ENCODE measurements around the gene EPB41. TPM values are rescaled to one million over a fixed set of nuclear protein-coding genes. Genes with fewer than 3 reads are reported as not detected.
A peak's percentile ranks its signal among the peaks of the same experiment; 100 is the strongest.
"Not testable (repeated sequence)": the region's sequence is repeated elsewhere in the genome, so short reads cannot be mapped to it uniquely, and the experiment has no call there.

The EPB41 gene
- total RNA-seq: 49.3 TPM

DNA sequence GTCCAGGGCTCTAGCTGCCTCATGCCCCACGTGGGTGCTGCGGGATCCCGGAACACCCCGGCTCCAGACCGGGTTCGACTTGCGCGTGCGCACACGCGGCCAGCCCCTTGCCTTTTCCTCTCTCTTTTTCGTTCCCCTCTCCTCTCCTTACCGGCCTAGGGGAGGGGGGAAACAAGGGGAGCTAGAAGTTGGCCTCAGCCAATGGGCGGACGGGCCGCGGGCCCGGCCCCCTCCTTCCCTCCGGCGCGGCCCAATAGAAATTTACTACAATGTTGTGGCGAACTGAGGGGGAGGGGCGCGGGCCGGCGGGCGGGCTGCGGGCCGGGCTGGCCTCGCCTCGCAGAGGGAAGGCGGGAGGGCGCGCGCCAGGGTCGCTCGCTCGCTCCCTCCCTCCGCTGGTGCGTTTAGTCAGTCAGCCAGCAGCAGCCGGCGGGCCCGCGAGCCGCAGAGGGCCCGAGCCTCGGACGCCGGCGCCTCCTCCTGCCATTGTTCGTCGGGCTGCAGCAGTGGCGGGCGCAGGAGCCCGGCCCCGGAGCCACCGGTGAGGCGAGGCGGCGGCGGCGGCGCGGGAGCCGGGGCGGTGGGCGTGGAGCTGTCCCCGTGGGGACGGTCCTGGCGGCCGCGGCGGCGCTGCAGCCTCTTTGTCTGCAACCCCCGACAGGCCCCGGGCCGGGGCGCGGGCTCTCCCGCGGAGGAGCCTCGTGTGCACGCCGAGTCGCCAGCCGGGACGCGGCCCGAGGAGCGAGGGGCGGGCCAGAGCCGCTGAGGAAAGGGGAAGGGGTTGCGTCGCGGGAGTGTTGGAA, at the start of gene EPB41:
EPB41 (plus strand) TSS at position 342 of the 803 bp plus-strand sequence. CDS start 72,869 bp downstream, outside the sequence.
- ATAC-seq: peak; percentile 99
- intact Hi-C loops (cut with DNase I): no loop called here
- DNase-seq (ENCODE audit: low spot score): peak; percentile 94

DNA sequence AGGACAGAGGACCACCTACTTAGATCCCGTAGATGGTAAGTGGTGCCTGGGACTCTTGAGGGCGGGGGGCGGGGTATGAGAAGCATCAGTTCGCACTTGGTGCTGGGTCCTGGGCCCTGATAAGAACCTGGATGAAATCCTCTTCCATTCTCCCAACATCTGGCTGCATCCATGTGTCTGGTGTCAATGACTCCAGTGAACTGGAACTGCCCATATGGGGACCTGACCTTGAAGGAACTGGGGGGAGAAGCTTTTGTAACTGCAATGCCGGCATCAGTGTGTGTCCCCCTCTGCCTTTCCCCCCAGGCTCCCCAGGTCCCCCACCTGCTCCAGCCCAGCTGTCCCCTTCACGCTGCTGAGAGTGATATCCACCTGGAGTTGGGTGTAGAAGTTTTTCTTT, 49.7 kb upstream of the EPB41 start:
- ATAC-seq: no peak

DNA sequence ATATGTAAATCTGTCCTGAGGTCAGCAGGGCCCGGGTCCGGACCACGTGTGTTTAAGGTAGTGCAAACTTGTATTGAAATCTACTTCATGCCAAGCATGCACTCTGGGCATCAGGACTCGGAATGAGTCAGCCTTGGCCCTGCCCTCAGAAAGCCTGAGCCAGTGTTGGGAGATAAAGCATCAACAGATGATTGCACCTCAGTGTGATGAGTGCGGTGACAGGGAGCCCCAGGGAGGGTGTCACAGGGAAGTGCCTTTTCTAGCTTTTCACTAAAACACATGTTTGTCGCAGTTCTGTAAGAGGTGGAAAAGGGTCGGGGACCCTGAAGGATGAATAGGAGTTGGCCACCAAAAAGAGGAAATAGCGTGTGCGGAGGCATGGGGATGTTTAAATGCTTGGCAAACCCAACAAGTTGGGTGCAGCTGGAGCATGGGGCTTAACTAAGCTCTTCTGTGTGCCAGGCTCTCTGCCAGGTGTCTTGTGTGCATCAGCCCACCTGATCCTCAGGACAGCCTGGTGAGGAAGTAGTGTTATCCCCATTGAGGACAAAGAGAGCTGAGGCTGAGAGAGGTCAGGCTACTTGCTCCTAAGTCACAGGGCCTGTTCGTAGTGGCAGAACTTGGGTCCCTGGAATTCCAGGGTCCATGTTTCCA, 48.2 kb upstream of the EPB41 start:
- intact Hi-C loops (cut with DNase I): loop anchor here (10.0 kb wide), 1 partner anchor 61 kb away; no protein-coding TSS in a partner anchor
- DNase-seq (ENCODE audit: low spot score) (no peak), ATAC-seq (no peak)

More for the DNA sequence above, 49.7 kb upstream of the EPB41 start:
- intact Hi-C loops (cut with DNase I): loop anchor here (10.0 kb wide), 1 partner anchor 60 kb away; no protein-coding TSS in a partner anchor
- no peak for DNase-seq (ENCODE audit: low spot score)

DNA sequence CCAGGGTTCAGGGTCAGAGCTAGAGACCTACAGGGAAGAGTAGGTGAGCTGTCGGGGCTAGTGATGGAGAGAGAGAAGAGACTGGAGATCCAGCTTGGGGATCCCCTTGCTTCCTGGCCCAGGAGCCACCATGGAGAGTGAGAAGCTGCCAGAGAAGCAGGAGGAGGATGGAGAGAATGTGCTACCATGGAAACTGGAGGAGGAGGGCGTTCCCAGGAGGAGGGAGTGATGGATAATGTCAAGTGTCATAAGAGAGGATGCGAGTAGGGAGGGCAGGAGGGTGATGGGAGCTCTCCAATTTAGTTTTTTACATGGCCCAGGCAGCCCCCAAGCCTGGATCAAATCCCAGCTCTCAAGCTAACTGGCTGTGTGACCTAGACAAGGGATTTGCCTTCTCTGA, 46.5 kb upstream of the EPB41 start:
- intact Hi-C loops (cut with DNase I): loop anchor here (10.0 kb wide), 1 partner anchor 63 kb away; no protein-coding TSS in a partner anchor
- ATAC-seq (no peak), DNase-seq (ENCODE audit: low spot score) (no peak)

DNA sequence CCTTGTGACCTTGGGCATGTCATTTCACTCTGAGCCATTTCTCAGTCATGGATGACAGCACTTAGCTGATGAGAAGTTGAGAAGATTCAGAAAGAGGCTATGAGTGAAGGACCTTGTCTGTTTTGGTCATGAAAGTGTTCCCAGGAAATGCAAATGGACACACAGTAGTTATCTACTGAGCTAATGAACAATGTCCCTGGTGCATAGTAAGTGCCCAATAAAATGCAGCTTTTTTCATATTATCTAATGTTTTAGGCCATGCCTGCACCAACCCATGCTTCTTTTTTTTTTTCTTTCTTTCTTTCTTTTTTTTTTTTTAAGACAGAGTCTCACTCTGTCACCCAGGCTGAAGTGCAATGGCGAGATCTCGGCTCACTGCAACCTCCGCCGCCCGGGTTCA, 44.4 kb upstream of the EPB41 start:
- ATAC-seq (no peak), DNase-seq (ENCODE audit: low spot score) (no peak)
- intact Hi-C loops (cut with DNase I): loop anchor here (10.0 kb wide), 1 partner anchor 65 kb away; no protein-coding TSS in a partner anchor

DNA sequence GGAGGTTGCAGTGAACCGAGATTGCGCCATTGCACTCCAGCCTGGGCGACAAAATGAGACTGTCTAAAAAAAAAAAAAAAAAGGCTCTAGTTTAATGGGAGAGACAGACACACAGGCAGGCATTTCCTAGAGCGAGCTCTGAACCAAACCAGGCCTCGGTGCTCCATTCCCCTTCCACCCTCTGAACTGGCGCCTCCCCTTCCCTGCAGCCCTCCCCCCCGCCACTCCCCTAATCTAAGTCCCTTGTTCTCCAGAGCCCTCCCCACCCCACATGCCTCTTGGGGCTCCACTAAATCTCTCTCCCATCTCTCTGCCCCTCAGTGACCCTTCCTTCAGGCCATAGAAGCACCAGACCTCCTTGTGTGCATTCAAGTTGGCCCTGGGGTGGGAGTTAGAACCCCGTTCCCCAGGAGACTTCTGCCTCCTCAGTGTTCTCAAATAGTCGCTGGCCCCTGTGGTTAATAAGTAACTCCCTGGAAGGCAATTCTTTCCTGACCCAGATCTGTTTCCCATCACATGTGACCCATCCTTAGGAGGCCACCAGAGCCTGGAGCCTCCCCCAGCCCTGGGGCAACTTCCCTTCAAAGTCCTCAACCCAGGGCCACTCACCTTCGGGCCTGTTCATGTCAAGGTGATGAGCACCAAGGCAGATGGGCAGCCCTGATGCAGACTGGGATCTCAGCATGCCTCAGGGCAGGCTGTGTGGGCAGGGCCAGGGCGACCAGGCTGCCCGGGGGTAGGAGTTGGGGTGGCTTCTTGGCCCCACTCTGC, 42.6 kb upstream of the EPB41 start:
- no peak for ATAC-seq
- intact Hi-C loops (cut with DNase I): no loop called here

DNA sequence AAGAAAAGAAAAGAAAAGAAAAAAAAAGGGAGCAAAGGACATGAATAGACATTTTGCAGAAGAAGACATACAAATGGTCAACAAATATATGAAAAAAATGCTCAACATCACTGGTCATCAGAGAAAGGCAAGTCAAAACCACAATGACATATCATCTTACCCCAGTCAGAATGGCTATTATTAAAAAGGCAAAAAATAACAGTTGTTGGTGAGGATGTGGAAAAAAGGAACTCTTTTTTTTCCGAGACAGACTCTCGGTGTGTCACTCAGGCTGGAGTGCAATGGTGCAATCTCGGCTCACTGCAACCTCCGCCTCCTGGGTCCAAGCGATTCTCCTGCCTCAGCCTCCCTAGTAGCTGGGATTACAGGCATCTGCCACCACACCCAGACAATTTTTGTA, 39.2 kb upstream of the EPB41 start:
- DNase-seq (ENCODE audit: low spot score); ATAC-seq: not testable (repeated sequence)
- intact Hi-C loops (cut with DNase I): loop anchor here (5.0 kb wide), 1 partner anchor 88 kb away; no protein-coding TSS in a partner anchor

More for the DNA sequence above, 42.6 kb upstream of the EPB41 start:
- DNase-seq (ENCODE audit: low spot score): no peak

DNA sequence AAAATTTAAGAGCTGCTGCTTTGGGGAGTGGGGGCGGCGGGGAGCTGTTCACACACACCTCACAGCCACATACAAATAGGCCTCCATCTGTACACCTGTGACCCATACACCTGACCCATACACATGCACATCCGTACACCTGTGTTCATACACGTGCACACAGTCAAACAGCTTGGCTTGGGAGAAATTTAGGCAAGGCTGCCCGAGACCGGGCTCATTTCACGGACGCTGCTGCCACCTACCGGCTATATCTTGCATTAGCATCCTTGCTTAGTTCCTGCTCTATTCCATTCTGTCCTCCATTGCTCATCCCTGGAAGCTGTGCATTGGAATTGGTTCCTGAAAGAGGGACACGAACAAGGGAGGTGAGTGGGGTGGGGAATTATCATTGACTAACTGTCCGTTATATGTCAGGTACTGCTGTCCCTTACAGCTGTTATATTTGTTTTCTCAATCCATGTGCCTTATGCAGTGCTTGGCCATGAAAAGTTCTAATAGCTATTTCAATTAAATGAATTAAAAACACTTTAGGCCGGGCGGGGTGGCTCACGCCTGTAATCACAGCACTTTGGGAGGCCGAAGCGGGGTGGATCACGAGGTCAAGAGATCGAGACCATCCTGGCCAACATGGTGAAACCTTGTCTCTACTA, 37.1 kb upstream of the EPB41 start:
- intact Hi-C loops (cut with DNase I): loop anchor here (5.0 kb wide), 1 partner anchor 90 kb away; no protein-coding TSS in a partner anchor
- peak; percentile 88 for ATAC-seq
- DNase-seq (ENCODE audit: low spot score): peak; percentile 87

DNA sequence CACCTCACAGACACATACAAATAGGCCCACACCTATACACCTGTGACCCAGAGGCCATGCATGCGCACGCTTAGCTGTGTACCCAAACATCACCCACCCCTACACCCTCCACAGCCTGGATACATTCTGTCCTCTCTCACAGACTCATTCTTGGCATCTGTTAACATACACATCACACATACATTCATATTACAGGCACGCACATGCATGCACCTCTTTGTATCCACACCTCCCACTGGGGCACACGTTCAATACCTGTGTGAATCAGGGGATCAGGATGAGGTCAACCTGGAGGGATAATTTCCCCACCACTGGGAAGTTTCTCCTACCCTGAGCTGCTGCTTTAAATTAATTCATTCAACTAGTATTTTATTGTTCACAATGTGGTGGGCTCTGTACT, 35.6 kb upstream of the EPB41 start:
- no peak for DNase-seq (ENCODE audit: low spot score)
- ATAC-seq: no peak
- intact Hi-C loops (cut with DNase I): loop anchor here (5.0 kb wide), 1 partner anchor 91 kb away; no protein-coding TSS in a partner anchor

DNA sequence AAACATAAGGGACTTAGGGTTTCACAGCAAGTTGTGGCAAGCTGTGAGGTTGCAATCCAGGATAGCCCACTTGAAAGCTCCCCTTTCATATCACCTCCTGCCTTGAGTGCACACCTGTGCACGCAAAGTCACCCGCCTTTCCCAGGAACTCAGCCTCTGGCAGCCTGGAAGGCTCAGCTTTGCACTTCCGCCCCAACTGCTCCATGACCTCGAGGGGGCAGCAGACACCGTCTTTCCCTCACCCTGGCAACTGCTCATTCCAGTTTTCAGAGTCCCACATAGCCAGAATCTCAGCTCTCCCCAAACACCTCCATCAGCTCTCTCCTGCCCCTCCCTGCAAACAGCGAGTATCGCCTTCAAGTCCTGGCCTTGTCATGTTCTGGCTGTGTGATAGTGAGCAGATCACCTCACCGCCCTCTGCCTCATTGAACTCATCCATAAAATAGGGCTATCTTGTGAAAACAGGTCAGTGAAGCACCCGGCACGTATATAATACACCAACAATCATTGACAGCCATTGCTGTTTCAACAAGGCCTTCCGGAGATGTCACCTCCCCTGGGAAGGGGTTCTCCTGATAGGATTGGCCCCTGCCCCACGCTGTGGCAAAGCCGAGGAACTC, 32.2 kb upstream of the EPB41 start:
- DNase-seq (ENCODE audit: low spot score): peak; percentile 90
- intact Hi-C loops (cut with DNase I): loop anchor here (5.0 to 10.0 kb wide), 2 partner anchors 153 to 320 kb away; no protein-coding TSS in a partner anchor

DNA sequence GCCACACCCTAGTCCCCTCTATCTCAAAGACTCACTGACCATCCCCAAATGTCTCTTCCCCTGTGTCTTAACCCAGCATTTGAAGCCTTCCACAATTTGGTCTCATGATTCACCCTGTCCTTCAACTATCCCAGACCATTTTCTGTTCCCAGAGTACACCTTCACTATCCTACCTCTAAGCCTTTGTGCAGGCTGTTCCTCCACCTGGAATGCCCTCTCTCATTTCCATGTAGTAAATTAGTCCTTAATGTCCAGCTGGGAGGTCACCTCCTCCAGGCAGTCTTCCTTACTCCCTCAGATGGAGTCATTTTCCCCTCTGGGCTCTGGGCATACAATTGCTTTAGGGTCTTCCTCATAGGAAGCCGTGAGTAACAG, 31.1 kb upstream of the EPB41 start:
- ATAC-seq (no peak), DNase-seq (ENCODE audit: low spot score) (no peak)
- intact Hi-C loops (cut with DNase I): loop anchor here (5.0 to 10.0 kb wide), 2 partner anchors 152 to 319 kb away; no protein-coding TSS in a partner anchor

More for the DNA sequence above, 32.2 kb upstream of the EPB41 start:
- ATAC-seq: peak; percentile 81

DNA sequence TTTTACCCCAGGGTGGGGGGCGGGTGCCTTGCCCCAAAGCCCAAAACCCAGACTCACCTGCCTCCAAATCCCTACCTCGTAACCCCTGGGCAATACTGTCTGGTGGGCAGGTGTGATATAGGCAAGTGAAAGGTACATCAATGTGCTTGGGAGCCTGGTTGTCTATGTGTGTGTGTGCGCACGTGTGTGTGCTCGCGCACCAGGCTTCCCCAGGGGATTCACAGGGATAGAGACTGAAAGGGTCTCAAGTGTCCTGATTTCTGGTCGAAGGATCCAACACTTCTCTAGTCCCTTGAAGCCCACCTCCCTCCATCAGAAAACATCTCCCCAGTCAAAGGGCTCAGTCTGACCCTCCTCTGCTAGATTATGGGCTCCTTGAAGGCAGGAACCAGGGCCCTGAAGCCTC, 28.9 kb upstream of the EPB41 start:
- intact Hi-C loops (cut with DNase I): loop anchor here (10.0 kb wide), 1 partner anchor 149 kb away; no protein-coding TSS in a partner anchor
- no peak for ATAC-seq

DNA sequence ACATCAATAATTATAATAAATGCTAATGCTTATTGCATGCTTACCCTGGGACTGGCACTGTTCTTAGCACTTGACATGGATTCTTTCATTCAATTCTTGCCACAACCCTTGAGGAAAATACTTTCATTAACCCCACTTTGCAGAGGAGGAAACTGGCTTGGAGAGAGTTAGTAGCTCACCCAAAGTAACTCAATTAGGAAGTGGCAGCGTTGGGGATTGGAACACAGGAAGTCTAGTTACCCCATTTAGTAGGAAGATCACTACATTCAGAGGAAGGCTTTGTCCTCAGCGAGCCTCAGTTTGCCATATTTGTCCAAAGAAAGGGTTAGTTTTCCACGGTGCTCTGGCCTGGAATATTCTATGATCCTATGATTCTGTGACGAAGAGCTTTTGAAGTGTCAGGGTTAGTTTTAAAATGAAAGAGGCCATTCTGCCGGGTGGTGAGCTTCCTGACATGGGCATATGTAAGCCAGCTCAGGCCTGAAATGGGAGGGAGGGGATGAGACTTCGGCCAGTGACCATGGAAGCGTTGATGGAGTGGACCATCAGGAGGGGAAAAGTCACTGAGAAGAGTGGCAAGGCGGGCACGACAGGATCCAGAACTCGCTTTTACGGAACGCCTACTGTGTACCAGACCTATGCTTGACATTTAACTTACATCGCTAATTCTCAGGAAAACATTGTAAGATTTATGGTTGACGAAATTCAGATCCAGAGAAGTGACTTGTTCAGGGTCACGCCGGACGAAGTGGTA, 28.2 kb upstream of the EPB41 start:
- ATAC-seq: no peak
- no peak for DNase-seq (ENCODE audit: low spot score)
- intact Hi-C loops (cut with DNase I): loop anchor here (10.0 kb wide), 1 partner anchor 149 kb away; no protein-coding TSS in a partner anchor

More for the DNA sequence above, 28.9 kb upstream of the EPB41 start:
- no peak for DNase-seq (ENCODE audit: low spot score)

DNA sequence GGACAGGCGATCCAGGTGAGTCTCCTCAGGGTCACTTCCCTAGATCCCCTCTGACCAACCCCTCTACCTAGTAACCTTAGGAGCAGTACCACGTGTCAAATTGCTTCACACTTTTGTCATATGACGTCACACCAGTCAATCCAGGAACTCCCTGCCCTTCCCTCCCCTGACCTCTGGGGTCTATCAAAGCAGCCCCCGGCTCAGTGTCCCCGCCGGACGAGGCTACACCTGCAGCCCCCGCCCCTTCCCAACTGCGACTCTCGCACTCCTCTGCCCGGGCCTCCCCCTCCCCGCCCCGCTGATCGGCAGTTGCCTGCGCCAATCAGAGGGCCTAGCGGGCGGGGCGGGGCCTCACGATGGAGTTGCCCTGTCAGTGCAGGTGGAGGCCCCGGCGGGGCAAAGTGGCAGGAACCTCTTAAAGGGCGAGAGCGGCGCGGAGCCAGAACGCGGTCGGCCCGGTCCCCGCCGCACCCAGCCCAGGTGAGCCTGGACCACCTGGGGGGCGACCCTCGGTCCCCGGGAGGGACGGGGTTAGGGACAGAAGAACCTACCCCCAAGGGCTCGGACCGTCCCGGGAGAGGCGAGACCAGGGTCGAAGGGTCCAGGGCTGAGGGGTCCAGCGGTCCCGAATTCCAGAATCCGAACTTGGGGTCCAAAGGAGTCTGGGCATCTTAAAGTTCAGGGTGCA, 27.5 kb upstream of the EPB41 start:
- intact Hi-C loops (cut with DNase I): loop anchor here (10.0 kb wide), 1 partner anchor 148 kb away; no protein-coding TSS in a partner anchor
- peak; percentile 83 for ATAC-seq
- DNase-seq (ENCODE audit: low spot score): peak; percentile 85

DNA sequence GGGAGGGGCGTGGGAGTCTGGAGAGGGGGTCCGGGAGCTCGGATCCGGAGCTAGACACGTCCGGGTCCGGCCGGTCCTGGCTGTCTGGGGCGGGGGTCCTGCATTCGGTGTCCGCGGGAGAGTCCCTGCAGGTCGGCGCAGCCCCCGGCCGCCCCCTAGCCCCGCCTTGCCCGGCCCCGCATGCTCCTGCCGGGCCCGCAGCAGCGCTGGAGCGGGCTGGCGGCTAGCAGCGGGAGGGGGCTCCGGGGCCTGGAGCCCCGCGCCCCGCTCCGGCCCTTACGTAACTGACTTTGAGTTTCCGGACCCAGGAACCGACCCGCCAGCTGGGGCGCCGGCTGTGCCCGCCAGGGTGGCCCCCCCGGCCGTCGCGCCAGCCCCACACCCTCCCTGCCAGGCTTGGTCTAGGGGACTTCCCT, 26.9 kb upstream of the EPB41 start:
- DNase-seq (ENCODE audit: low spot score) (no peak), ATAC-seq (no peak)
- intact Hi-C loops (cut with DNase I): loop anchor here (10.0 kb wide), 1 partner anchor 147 kb away; no protein-coding TSS in a partner anchor

Measured in sciatic nerve (tissue), 2 donors.